Neuronal stem cell (in vitro differentiated cells): ENCODE data around the gene PROM2. TPM values are rescaled to one million over a fixed set of nuclear protein-coding genes. Genes with fewer than 3 reads are reported as not detected.

Source experiments
- DNase-seq: peaks from one replicate; pipeline ENCODE4 v3.0.0-alpha.2; 2013; ENCODE audit warnings: low spot score
- H2AFZ ChIP-seq: one replicate; pipeline ENCODE4 v1.6.1; 2013; ENCODE audit warnings: mild to moderate bottlenecking, low read length, inconsistent platforms
- H2AK5ac ChIP-seq: 2 replicates; pipeline ENCODE4 v1.6.1; 2013; ENCODE audit warnings: low read depth, mild to moderate bottlenecking, inconsistent platforms, low read length, moderate library complexity, mixed read lengths
- H2BK120ac ChIP-seq: 2 replicates; pipeline ENCODE4 v1.6.1; 2013; ENCODE audit warnings: low read depth, mild to moderate bottlenecking, inconsistent platforms, low read length, moderate library complexity, mixed read lengths
- H2BK12ac ChIP-seq: one replicate; pipeline ENCODE4 v1.6.1; 2013; ENCODE audit warnings: low read length, inconsistent platforms
- H2BK15ac ChIP-seq: 2 replicates; pipeline ENCODE4 v1.6.1; 2013; ENCODE audit warnings: mild to moderate bottlenecking, low read length, inconsistent platforms, mixed read lengths
- H2BK5ac ChIP-seq: one replicate; pipeline ENCODE4 v1.6.1; 2013; ENCODE audit warnings: inconsistent platforms, mild to moderate bottlenecking, low read length, moderate library complexity
- H3K14ac ChIP-seq: one replicate; pipeline ENCODE4 v1.6.1; 2013; ENCODE audit warnings: low read length, inconsistent platforms
- H3K18ac ChIP-seq: 2 replicates; pipeline ENCODE4 v1.6.1; 2013; ENCODE audit warnings: low read length, inconsistent platforms
- H3K23ac ChIP-seq: 2 replicates; pipeline ENCODE4 v1.6.1; 2013; ENCODE audit warnings: low read depth, mild to moderate bottlenecking, mixed read lengths, low read length, inconsistent platforms; ENCODE audit not compliant: poor library complexity
- H3K27ac ChIP-seq: replicated peaks from 3 replicates; pipeline ENCODE4 v1.5.1; 2013; ENCODE audit warnings: low read length, inconsistent platforms
- H3K27me3 ChIP-seq, 3 experiments: 2 replicates each; pipeline ENCODE4 v1.6.1; 2013; ENCODE audit warnings: low read length in 3 of 3, mild to moderate bottlenecking in 2 of 3, inconsistent platforms in 1 of 3, low read depth in 1 of 3, mixed read lengths in 1 of 3, moderate library complexity in 1 of 3; ENCODE audit not compliant: control insufficient read depth in 3 of 3, insufficient read depth in 3 of 3
- H3K36me3 ChIP-seq, 2 donors: replicated peaks in 1 of 2; 2 replicates each; pipeline ENCODE4 v1.6.1; 2013; ENCODE audit warnings: low read length in 2 of 2; ENCODE audit not compliant: control insufficient read depth in 2 of 2, insufficient read depth in 2 of 2
- H3K4ac ChIP-seq: 2 replicates; pipeline ENCODE4 v1.6.1; 2013; ENCODE audit warnings: inconsistent platforms, mild to moderate bottlenecking, low read length, moderate library complexity
- H3K4me1 ChIP-seq, 2 donors: 1 replicate in 1 of 2; 2 replicates in 1 of 2; pipeline ENCODE4 v1.6.1; 2013; ENCODE audit warnings: low read length in 2 of 2, low read depth in 1 of 2; ENCODE audit not compliant: control insufficient read depth in 2 of 2, insufficient read depth in 1 of 2
- H3K4me2 ChIP-seq: one replicate; pipeline ENCODE4 v1.6.1; 2013; ENCODE audit warnings: mild to moderate bottlenecking, low read length, inconsistent platforms; ENCODE audit not compliant: insufficient read depth, poor library complexity, severe bottlenecking
- H3K4me3 ChIP-seq, 2 donors: 2 replicates each; pipeline ENCODE4 v1.5.1; 2013; ENCODE audit warnings: low read length in 2 of 2, mild to moderate bottlenecking in 2 of 2, inconsistent platforms in 1 of 2, moderate library complexity in 1 of 2
- H3K79me1 ChIP-seq: one replicate; pipeline ENCODE4 v1.6.1; 2013; ENCODE audit warnings: low read depth, mild to moderate bottlenecking, inconsistent platforms, low read length, moderate library complexity
- H3K9ac ChIP-seq: one replicate; pipeline ENCODE4 v1.6.1; 2013; ENCODE audit warnings: mild to moderate bottlenecking, low read depth, low read length, inconsistent platforms; ENCODE audit not compliant: poor library complexity
- H3K9me3 ChIP-seq, 2 donors: replicated peaks in 1 of 2; 2 replicates each; pipeline versions ENCODE3 to v1.6.1; 2013; ENCODE audit warnings: low read length in 2 of 2, mild to moderate bottlenecking in 2 of 2, inconsistent platforms in 1 of 2, low read depth in 1 of 2, mixed read lengths in 1 of 2, moderate library complexity in 1 of 2; ENCODE audit not compliant: control insufficient read depth in 2 of 2, insufficient read depth in 1 of 2
- H4K8ac ChIP-seq: one replicate; pipeline ENCODE4 v1.6.1; 2013; ENCODE audit warnings: low read depth, mild to moderate bottlenecking, inconsistent platforms, low read length, moderate library complexity
- H4K91ac ChIP-seq: one replicate; pipeline ENCODE4 v1.6.1; 2013; ENCODE audit warnings: low read length, low read depth, mild to moderate bottlenecking, inconsistent platforms; ENCODE audit not compliant: poor library complexity
- WGBS, 2 donors: extraction: QIAGEN DNeasy Blood & Tissue Kit; methylation state at CpG; one replicate each; pipeline ENCODE4 v1.1.7; 2013; ENCODE audit warnings: missing lambda C conversion rate in 2 of 2, mixed read lengths in 1 of 2; ENCODE audit not compliant: insufficient read length in 2 of 2, insufficient replicate concordance in 1 of 2; ENCODE audit errors: extremely low coverage in 2 of 2; 5-methylcytosine and 5-hydroxymethylcytosine counted together
- polyA plus RNA-seq, 2 experiments: library from polyadenylated mRNA; stranded (reverse); fragments of 200-250 nt; gene quantifications; one replicate each; pipeline ENCODE4 v1.2.3, GENCODE V29; 2013

The PROM2 gene
- polyA plus RNA-seq (2013, experiment 1 of 2): 1.5 TPM
- polyA plus RNA-seq (2013, experiment 2 of 2): 0.83 TPM

- Histone ChIP-seq H3K4ac (no peak within 1 kb of the TSS), H4K91ac (no peak within 1 kb of the TSS), H2BK120ac (no peak within 1 kb of the TSS), H3K79me1 (no peaks in the 10 kb centered on the region), H3K27ac (no peak within 1 kb of the TSS), H3K14ac (peak within 1 kb of the TSS; percentile 95), H3K9ac (peak within 1 kb of the TSS; percentile 17), H2BK15ac (peak within 1 kb of the TSS; percentile 27), H3K9me3 (no peaks in the 10 kb centered on the region), H2AFZ (no peak within 1 kb of the TSS), H2BK5ac (peak within 1 kb of the TSS; percentile 59), H3K23ac (peak within 1 kb of the TSS; percentile 36), H3K4me2 (no peak within 1 kb of the TSS), H2BK12ac (peak within 1 kb of the TSS; percentile 46), H3K4me1 (no peaks in the 10 kb centered on the region), H3K27me3 (no peaks in the 10 kb centered on the region), H3K36me3 (no peaks in the 10 kb centered on the region), H3K4me3 (no peak within 1 kb of the TSS), H3K18ac (peak within 1 kb of the TSS; percentile 72), H4K8ac (peak within 1 kb of the TSS; percentile 4), H2AK5ac (peak within 1 kb of the TSS; percentile 47)
- WGBS, 2 donors: no CpG with 5 or more reads among the region's 17 CpGs
- DNase-seq: no peak
Measured at GRCh38 chr2:95274291-95275150, at the start of gene PROM2. Gene PROM2, plus strand, starts transcription at chr2:95274449. Its CDS starts 137 bp downstream, at chr2:95274586.

- peaks cover 16 to 47% of the 10 kb centered on the region in 2 donors for H3K9me3 ChIP-seq
- H3K79me1 ChIP-seq: no peaks in the 10 kb centered on the region
- no peak overlapping the region for H2AK5ac ChIP-seq
- H4K8ac ChIP-seq: no peak overlapping the region
- H2AFZ ChIP-seq: no peak overlapping the region
- no peak for DNase-seq
- no peak overlapping the region for H4K91ac ChIP-seq
- no peaks in the 10 kb centered on the region for H3K4me1 ChIP-seq
- H2BK12ac ChIP-seq: no peak overlapping the region
- no peak overlapping the region for H3K9ac ChIP-seq
- no peak overlapping the region for H3K4ac ChIP-seq
- H3K23ac ChIP-seq: no peak overlapping the region
- H2BK5ac ChIP-seq: no peak overlapping the region
- no peak overlapping the region for H3K4me3 ChIP-seq
- H3K27me3 ChIP-seq: no peaks in the 10 kb centered on the region
- H2BK15ac ChIP-seq: no peak overlapping the region
- no peak overlapping the region for H3K18ac ChIP-seq
- peaks cover 0 to 2% of the 10 kb centered on the region in 2 donors for H3K36me3 ChIP-seq
- no peak overlapping the region for H3K14ac ChIP-seq
- no peak overlapping the region for H3K4me2 ChIP-seq
- H3K27ac ChIP-seq: no peak overlapping the region
- H2BK120ac ChIP-seq: no peak overlapping the region
Measured at GRCh38 chr2:95225658-95226057, 48.6 kb upstream of the PROM2 start.

- no peak overlapping the region for H2BK120ac ChIP-seq
- H4K8ac ChIP-seq: no peak overlapping the region
- no peak overlapping the region for H2BK5ac ChIP-seq
- no peak overlapping the region for H3K14ac ChIP-seq
- H3K27ac ChIP-seq: no peak overlapping the region
- no peaks in the 10 kb centered on the region for H3K4me1 ChIP-seq
- H3K18ac ChIP-seq: no peak overlapping the region
- no peaks in the 10 kb centered on the region for H3K79me1 ChIP-seq
- H3K9ac ChIP-seq: no peak overlapping the region
- no peak overlapping the region for H2AFZ ChIP-seq
- peak; percentile 65 for DNase-seq
- no peak overlapping the region for H4K91ac ChIP-seq
- H2AK5ac ChIP-seq: no peak overlapping the region
- H3K4ac ChIP-seq: no peak overlapping the region
- no peak overlapping the region for H3K23ac ChIP-seq
- no peaks in the 10 kb centered on the region for H3K36me3 ChIP-seq
- no CpG with 5 or more reads among the region's 3 CpGs for WGBS, 2 donors
- H2BK15ac ChIP-seq: no peak overlapping the region
- no peak overlapping the region for H3K4me3 ChIP-seq
- no peaks in the 10 kb centered on the region for H3K27me3 ChIP-seq
- H2BK12ac ChIP-seq: no peak overlapping the region
- peaks cover 7 to 10% of the 10 kb centered on the region in 2 donors for H3K9me3 ChIP-seq
- H3K4me2 ChIP-seq: no peak overlapping the region
Measured at GRCh38 chr2:95231723-95232122, 42.5 kb upstream of the PROM2 start.

GRCh38 chr2:95232232-95232631 lies 42.0 kb upstream of the PROM2 start:
- no peak overlapping the region for H3K14ac ChIP-seq
- no peak overlapping the region for H3K23ac ChIP-seq
- H3K4me3 ChIP-seq: no peak overlapping the region
- peaks cover 6 to 10% of the 10 kb centered on the region in 2 donors for H3K9me3 ChIP-seq
- H3K36me3 ChIP-seq: no peaks in the 10 kb centered on the region
- H2BK15ac ChIP-seq: no peak overlapping the region
- no peak overlapping the region for H3K27ac ChIP-seq
- no peak overlapping the region for H3K9ac ChIP-seq
- H2BK5ac ChIP-seq: no peak overlapping the region
- no peak overlapping the region for H4K91ac ChIP-seq
- no peak overlapping the region for H3K4me2 ChIP-seq
- no CpG with 5 or more reads among the region's 1 CpG for WGBS, 2 donors
- no peak overlapping the region for H2BK12ac ChIP-seq
- H3K4ac ChIP-seq: no peak overlapping the region
- H3K27me3 ChIP-seq: no peaks in the 10 kb centered on the region
- no peak overlapping the region for H2AK5ac ChIP-seq
- H3K18ac ChIP-seq: no peak overlapping the region
- no peak overlapping the region for H4K8ac ChIP-seq
- no peaks in the 10 kb centered on the region for H3K79me1 ChIP-seq
- no peaks in the 10 kb centered on the region for H3K4me1 ChIP-seq
- DNase-seq: no peak
- no peak overlapping the region for H2AFZ ChIP-seq
- H2BK120ac ChIP-seq: no peak overlapping the region
